HAP-1 (cell line): Measurements from ENCODE around the gene NTRK3.

Source experiments
- DNase-seq, 2 experiments: peaks; one replicate each; pipeline ENCODE4 v3.0.0-alpha.2; 2016 to 2020; ENCODE audit warnings: low spot score in 2 of 2
- H3K27me3 ChIP-seq: fragments of 250-450 bp; sonication (Bioruptor Pico); 2 replicates; pipeline ENCODE4 v1.5.1; 2020; ENCODE audit warnings: low read depth, mild to moderate bottlenecking, moderate library complexity
- H3K36me3 ChIP-seq: fragments of 250-450 bp; sonication (Bioruptor Pico); replicated peaks from 2 replicates; pipeline ENCODE4 v1.5.1; 2020; ENCODE audit warnings: mild to moderate bottlenecking
- H3K4me1 ChIP-seq: fragments of 250-450 bp; sonication (Bioruptor Pico); 2 replicates; pipeline ENCODE4 v1.5.1; 2020; ENCODE audit warnings: mild to moderate bottlenecking
- H3K4me3 ChIP-seq: fragments of 250-450 bp; sonication (Bioruptor Pico); 2 replicates; pipeline ENCODE4 v1.5.1; 2020; ENCODE audit warnings: mild to moderate bottlenecking, moderate library complexity
- H3K9me3 ChIP-seq: fragments of 250-450 bp; sonication (Bioruptor Pico); 2 replicates; pipeline ENCODE4 v1.5.1; 2020; ENCODE audit warnings: mild to moderate bottlenecking, moderate library complexity
- in situ Hi-C: fragments of 300-500 bp; cut with MboI; formaldehyde crosslinking; loops from 3 replicates; pipeline ENCODE4 v1.14.3; 2020; ENCODE audit warnings: low sequenced_read_pairs, inconsistent platforms, mixed read lengths

The NTRK3 gene

DNA sequence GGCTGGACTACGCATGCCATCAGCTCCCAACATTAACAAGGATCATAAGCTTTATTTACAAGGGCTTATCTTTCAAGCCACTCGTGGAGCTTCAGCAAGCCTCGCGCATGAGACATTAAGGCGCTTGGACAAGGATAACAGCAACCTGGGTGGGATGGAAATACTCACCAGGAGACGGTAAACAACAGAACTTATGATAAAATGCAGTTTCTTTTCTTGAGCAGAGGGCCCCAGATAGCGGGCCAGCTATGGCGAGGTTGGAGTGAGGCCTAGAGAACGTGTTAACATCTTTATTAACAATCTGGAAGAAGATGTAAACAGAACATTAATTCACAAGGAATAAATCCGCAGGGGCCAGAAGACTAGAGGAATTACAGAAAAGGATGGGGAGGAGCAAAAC lies 158.2 kb downstream of the NTRK3 start:
- no peak for DNase-seq
- H3K27me3 ChIP-seq, result no peaks in the 10 kb centered on the region
- peaks cover 2% of the 10 kb centered on the region; the same call in 1 of the 2 replicates for H3K9me3 ChIP-seq
- no peaks in the 10 kb centered on the region for H3K4me1 ChIP-seq
- no peak overlapping the region for H3K4me3 ChIP-seq
- in situ Hi-C loops, result no loop called here
- no peaks in the 10 kb centered on the region for H3K36me3 ChIP-seq

DNA sequence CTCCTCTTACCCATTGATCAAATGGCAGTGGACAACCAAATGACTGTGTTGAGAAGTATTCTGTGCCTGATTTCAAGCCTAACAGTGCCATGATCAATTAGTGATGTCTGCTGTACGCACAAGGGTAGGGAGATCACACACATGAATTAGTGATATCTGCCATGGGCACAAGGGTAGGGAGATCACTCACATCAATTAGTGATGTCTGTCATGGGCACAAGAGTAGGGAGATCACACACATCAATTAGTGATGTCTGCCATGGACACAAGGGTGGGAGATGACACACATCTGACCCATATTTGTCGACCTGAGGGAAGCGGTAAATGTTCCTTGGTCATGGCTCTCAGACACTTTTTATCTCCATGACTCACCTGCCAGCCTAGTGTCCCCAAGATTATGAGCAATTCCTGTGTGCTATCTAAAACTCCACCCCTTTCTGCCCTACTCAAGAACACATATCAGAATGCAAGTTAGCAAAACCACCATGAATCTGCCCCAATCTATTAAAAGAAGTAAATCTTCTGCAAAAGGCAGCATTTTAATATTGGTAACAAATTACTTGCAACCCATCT lies 165.0 kb downstream of the NTRK3 start:
- Histone ChIP-seq H3K4me1 (no peaks in the 10 kb centered on the region), H3K4me3 (no peak overlapping the region), H3K36me3 (no peaks in the 10 kb centered on the region), H3K9me3 (peaks cover 5% of the 10 kb centered on the region), H3K27me3 (no peaks in the 10 kb centered on the region)
- DNase-seq, result no peak
- in situ Hi-C loops, result no loop called here

DNA sequence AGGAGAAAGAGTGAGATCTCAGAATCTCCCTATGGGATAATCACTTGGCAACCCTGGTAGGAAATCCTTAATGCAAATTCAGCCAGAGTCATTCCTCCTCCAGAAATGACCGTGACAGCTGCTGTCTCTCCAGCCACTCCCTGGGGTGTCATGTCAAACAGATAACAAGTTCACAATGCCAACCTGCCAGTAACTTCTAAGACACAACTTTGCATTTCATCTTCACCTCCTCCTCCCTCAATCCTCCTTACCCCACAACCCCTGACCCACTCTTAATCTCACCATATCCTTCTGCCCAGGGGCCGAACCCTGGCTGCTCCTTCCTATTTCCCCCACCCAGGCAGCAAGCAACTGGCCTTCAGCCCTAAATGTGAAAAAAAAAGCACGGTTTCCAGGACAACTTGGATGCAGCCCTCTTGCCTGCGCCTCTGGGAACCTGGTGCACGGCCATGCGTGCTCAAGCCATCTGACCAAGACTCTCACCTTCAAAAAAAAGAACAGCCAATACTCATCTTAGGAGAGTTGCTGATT lies 166.0 kb downstream of the NTRK3 start:
- in situ Hi-C loops, result no loop called here
- DNase-seq, result no peak
- no peaks in the 10 kb centered on the region for H3K4me1 ChIP-seq
- no peaks in the 10 kb centered on the region for H3K36me3 ChIP-seq
- H3K27me3 ChIP-seq, result no peaks in the 10 kb centered on the region
- H3K4me3 ChIP-seq, result no peak overlapping the region
- peaks cover 7% of the 10 kb centered on the region for H3K9me3 ChIP-seq

DNA sequence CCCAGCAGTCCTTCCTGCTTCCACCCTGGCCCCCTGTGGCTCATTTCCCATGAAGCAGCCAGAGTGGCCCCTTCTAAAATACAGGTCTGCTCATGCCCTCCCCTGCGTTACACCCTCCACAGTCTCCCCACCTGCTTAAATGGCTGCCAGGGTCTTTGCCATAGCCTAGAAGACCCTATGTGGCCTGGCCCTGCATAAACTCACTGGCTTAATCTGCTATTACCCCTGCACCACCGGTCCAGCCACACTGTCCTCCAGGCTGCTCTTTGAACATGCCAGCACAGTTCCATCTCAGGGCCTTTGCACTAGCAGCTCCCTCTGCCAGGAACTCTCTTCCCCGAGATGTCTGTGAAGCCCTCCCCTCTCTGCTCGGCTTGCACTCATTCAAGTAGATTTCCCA lies 166.8 kb downstream of the NTRK3 start:
- no peaks in the 10 kb centered on the region for H3K36me3 ChIP-seq
- H3K27me3 ChIP-seq, result no peaks in the 10 kb centered on the region
- DNase-seq, result no peak
- H3K9me3 ChIP-seq, result peaks cover 11% of the 10 kb centered on the region
- no peak overlapping the region for H3K4me3 ChIP-seq
- no peaks in the 10 kb centered on the region for H3K4me1 ChIP-seq
- in situ Hi-C loops, result no loop called here

DNA sequence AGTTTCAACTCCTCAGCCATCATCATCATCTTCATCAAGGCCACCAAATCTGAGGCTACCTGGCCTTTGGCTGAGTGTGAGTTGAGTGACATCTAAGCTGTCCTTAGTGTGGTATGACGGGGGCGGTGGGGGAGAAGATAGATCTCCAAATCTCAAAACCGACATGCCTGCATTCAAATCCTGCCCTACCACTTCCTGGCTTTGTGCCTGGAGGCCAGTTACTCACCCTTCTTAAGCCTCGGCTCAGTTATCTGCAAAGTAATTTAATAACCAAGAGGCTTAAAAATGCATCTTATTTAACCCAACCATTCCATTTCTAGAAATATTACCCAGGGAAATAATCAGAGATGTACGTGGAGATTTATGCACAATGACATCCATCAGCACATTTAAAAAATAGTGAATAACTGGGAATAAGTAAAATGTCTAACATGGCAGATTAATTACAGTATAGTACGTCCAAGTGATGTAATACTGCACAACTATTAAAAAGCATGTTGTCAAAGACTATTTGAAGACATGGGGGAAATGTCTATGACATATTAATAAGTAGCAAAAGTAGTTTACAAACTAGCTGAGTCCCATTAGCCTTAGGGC lies 167.4 kb downstream of the NTRK3 start:
- no peaks in the 10 kb centered on the region for H3K36me3 ChIP-seq
- no peak for DNase-seq
- no peaks in the 10 kb centered on the region for H3K4me1 ChIP-seq
- H3K9me3 ChIP-seq, result peaks cover 11% of the 10 kb centered on the region
- no peak overlapping the region for H3K4me3 ChIP-seq
- in situ Hi-C loops, result no loop called here
- H3K27me3 ChIP-seq, result no peaks in the 10 kb centered on the region

DNA sequence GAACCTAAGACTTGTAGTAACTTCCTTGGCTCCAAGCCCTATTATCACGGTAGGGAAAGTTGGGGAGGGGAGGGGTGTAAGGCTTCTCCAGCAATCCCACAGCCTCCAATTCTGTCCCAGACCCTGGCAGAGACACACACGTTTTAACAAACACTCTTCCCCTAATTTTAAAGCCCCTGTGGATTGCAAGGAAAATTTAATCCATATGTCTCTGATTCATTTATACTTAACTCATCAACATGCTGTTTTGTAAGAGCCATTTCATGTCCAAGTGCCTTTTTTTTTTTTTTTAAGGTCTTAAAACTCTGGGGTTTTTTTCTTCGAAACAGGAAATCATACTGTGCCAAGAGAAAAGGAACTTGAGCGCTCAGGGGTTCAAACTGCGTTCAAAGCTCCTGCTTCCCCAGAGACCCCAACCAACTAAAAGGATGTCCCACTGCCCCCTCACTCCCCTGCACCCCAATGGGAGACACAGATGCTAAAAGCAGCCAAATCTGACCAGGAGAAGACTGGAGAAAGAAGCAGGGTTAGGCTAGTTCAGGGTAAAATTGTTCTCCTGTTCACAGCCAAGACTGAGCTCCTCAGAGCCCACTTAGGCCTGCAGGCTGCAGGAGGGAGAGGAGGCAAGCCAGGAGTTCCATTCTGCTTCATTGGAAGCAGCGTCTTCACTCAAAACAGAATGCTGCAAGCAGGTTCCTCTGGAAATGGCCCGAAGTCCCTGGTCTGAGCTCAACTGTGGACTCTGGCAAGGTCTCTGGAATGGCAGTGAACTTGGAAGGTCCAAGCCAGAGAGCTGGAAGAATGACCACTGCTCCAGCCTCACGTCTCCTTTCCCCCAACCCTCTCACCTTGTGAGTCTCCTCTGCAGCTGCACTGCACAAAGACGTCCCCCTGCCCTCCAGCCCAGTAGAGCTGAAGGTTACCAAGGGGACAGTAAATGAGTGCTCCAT lies 172.5 kb downstream of the NTRK3 start:
- in situ Hi-C loops, result no loop called here
- DNase-seq, result no peak

DNA sequence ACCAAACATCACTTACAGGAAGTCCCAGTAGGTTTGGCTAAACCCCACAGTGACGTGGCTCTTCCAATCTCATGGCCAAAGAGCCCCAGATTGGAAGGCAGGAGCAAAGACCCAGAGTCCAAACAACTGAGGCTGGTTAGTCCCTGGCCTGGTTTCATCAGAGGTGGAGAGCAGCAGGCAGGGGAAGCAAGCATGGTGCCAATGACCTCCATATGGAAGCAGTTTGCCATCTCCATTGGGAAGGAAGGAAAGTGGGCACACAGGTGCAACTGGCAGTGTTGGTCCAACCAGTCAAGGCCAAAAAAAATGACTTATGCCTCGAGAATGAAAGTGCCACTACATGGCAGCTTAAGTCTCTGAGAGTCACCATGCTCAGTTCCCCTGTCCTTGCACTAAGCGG lies 175.9 kb downstream of the NTRK3 start:
- H3K9me3 ChIP-seq, result peaks cover 8% of the 10 kb centered on the region
- no peaks in the 10 kb centered on the region for H3K27me3 ChIP-seq
- no peak for DNase-seq
- H3K4me1 ChIP-seq, result no peaks in the 10 kb centered on the region
- H3K4me3 ChIP-seq, result no peak overlapping the region
- no peaks in the 10 kb centered on the region for H3K36me3 ChIP-seq
- in situ Hi-C loops, result no loop called here

More for the DNA sequence above, 172.5 kb downstream of the NTRK3 start:
- Histone ChIP-seq H3K27me3 (no peaks in the 10 kb centered on the region), H3K4me3 (no peak overlapping the region), H3K9me3 (peaks cover 8% of the 10 kb centered on the region; the same call in 1 of the 2 replicates), H3K4me1 (no peaks in the 10 kb centered on the region), H3K36me3 (no peaks in the 10 kb centered on the region)

DNA sequence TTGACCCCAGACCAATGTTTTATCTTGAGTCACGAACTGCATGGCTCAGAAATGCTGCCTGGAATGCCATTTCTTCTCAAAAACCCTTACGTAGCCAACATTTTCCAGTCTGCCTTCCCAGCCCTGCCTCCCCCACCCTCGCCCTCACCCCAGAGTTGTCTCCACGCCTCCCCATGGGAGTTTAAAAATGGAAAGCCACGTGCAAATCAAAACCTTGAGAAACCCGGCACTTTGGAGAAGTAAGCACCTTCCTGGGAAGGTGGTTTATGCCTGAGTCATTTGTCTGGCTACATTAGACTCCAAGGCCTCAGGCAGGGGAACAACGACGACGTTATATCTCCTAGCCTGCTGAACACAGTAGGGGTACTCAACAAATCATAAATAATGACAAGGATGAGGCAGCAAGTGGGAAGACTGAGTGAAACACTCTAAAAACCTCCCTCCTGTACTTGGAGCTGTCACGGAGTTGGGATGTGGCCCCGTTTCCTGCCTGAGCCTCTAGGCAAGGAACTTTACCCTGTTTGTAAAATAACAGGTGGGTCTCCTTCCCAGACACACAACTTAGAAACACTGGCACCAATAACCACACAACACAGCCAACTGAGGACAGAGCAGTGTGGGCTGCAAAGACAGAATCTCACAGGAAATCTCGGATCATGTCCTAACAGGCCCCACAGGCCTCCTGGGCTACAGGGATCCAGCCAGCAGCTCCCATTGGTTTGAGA lies 179.1 kb downstream of the NTRK3 start:
- Histone ChIP-seq H3K36me3 (no peaks in the 10 kb centered on the region), H3K4me3 (no peak overlapping the region), H3K27me3 (no peaks in the 10 kb centered on the region), H3K4me1 (no peaks in the 10 kb centered on the region), H3K9me3 (peaks cover 7% of the 10 kb centered on the region)
- in situ Hi-C loops, result no loop called here
- DNase-seq, result no peak

DNA sequence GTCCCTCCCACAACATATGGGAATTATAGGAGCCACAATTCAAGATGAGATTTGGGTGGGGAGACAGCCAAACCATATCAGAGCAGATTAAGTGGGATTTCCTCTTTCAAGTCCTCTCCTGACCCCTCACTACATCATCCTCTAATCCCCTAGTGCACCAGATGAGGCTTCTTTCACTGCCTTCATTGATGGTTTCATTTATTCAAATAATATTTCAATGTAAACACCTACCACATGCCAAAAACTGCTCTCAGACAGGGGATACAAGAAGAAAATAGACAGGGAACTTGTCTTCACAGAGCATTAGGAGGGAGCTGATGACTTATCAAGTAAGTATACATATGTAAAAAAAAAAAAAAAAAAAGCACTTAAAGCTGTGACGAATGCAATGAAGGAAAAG lies 180.2 kb downstream of the NTRK3 start:
- no peaks in the 10 kb centered on the region for H3K4me1 ChIP-seq
- no peak for DNase-seq
- H3K9me3 ChIP-seq, result peaks cover 10% of the 10 kb centered on the region
- H3K4me3 ChIP-seq, result no peak overlapping the region
- H3K36me3 ChIP-seq, result no peaks in the 10 kb centered on the region
- no peaks in the 10 kb centered on the region for H3K27me3 ChIP-seq
- in situ Hi-C loops, result no loop called here

DNA sequence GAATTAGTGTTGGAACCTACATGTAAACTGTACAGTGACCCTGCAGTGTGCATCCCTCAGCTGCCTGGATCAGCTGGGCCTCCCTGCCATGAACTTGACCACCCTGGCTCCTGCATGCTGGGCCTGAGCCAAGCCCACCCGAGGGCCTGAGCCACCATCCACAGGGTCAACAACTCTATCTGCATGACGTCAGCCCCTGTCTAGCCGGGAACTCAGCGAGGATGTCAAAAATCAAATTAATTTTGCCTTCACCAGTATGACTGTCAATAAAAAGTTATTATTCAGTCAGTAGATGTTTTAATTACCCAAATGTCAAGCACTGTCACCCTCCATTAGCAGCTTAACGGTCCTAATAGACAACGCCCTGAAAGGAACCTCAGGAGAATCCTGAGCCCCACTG lies 181.4 kb downstream of the NTRK3 start:
- Histone ChIP-seq H3K36me3 (no peaks in the 10 kb centered on the region), H3K4me1 (no peaks in the 10 kb centered on the region), H3K4me3 (no peak overlapping the region), H3K9me3 (peaks cover 10% of the 10 kb centered on the region), H3K27me3 (no peaks in the 10 kb centered on the region)
- in situ Hi-C loops, result no loop called here
- DNase-seq, result no peak

DNA sequence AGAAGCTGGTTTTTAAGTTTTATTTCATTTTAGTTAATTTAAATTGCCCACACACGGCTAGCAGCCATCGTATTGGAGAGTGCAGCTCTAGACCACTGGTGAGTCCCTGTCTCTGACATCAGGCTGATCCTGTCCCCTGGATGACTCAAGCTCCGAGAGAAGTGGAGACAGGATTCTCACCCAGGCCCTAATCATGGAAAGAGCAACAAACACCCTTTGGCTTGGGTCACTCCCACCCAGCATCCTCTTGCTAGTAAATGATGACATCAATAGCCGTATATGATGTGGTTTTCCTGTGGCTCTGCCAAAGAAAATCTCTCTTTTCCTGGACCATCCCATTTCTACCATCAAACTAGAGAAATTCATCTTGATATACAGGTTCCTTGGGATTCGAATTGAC lies 182.2 kb downstream of the NTRK3 start:
- Histone ChIP-seq H3K4me1 (no peaks in the 10 kb centered on the region), H3K36me3 (no peaks in the 10 kb centered on the region), H3K4me3 (no peak overlapping the region), H3K27me3 (no peaks in the 10 kb centered on the region), H3K9me3 (peaks cover 9% of the 10 kb centered on the region)
- in situ Hi-C loops, result no loop called here
- DNase-seq, result no peak

DNA sequence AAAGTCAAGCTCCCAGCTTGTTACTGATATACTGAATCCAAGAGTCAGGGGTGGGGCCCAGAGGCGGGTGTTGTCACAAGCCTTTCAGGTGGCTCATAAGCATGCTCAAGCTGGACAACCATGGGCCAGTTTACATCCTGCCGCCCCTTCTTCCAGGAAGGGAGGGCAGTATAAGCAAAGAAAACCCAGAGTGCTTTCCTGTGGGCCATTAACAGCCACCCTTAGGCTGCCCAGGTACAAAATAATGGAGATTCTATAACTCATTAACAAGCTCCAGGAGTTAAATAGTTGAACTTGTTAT lies 183.2 kb downstream of the NTRK3 start:
- Histone ChIP-seq H3K4me3 (no peak overlapping the region), H3K4me1 (no peaks in the 10 kb centered on the region), H3K9me3 (peaks cover 12% of the 10 kb centered on the region), H3K27me3 (no peaks in the 10 kb centered on the region), H3K36me3 (no peaks in the 10 kb centered on the region)
- DNase-seq, result no peak
- in situ Hi-C loops, result no loop called here

DNA sequence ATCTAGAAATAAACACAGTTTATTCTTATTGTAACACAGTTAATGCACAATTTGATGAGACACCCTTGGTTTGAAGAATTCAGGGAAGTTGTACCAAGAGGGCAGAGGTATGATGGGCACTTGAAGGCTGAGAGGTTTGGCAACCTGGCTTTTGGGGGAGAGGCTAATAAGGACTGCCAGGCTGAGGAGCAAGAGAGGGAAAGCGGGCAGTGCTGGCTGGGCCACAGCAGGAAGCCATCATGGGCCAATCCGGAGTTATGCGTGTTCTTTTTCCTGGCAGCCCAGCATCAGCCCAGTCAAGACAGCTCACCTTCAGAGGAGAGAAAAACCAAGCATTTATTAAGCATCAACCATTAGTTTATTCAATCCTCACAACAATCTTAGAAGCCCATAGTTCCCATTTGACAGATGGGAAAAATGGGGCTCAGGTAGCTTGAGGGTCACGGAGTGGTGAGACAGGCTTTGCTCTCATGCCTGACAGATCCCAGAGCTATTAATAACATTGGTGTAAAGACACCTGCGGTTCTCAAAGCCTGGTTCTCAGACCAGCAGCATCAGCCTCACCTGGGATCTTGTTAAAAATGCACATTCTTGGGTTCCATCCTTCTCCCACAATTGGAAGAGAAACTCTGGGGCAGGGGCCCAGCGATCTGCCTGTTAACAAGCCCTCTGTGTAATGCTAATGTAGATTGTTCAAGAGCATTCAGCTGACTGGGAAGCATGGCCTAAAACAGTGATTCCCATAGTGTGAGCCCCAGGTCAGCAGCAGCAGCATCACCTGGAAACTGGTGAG lies 183.7 kb downstream of the NTRK3 start:
- no peak for DNase-seq
- H3K4me1 ChIP-seq, result no peaks in the 10 kb centered on the region
- H3K27me3 ChIP-seq, result no peaks in the 10 kb centered on the region
- H3K36me3 ChIP-seq, result no peaks in the 10 kb centered on the region
- no peak overlapping the region for H3K4me3 ChIP-seq
- in situ Hi-C loops, result no loop called here
- H3K9me3 ChIP-seq, result peaks cover 15% of the 10 kb centered on the region
